Small intestine (tissue), 7 donors: Measurements from ENCODE around the gene CTSA. TPM values are rescaled to one million over a fixed set of nuclear protein-coding genes. Genes with fewer than 3 reads are reported as not detected.
A peak's percentile ranks its signal among the peaks of the same experiment; 100 is the strongest.
"Not testable (repeated sequence)": the region's sequence is repeated elsewhere in the genome, so short reads cannot be mapped to it uniquely, and the experiment has no call there.

Experiments
- DNase-seq, 2 donors: peaks; one replicate each; pipeline versions ENCODE4 v3.0.0 to v3.0.0-alpha.2; 2013
- FAIRE-seq: peaks from 2 replicates; lab custom pipeline; 2012; peaks lifted over from hg19 to GRCh38; lab: Jason Lieb, UNC
- H3K27ac ChIP-seq, 3 donors: one replicate each; pipeline ENCODE4 v1.5.1; 2013; ENCODE audit warnings: low read length in 2 of 3, mild to moderate bottlenecking in 2 of 3, control low read depth in 1 of 3, inconsistent platforms in 1 of 3, low read depth in 1 of 3, moderate library complexity in 1 of 3
- H3K27me3 ChIP-seq, 3 donors: one replicate each; pipeline ENCODE4 v1.6.1; 2013; ENCODE audit warnings: low read length in 3 of 3, inconsistent platforms in 1 of 3; ENCODE audit not compliant: control insufficient read depth in 3 of 3, insufficient read depth in 3 of 3
- H3K36me3 ChIP-seq, 3 donors: one replicate each; pipeline ENCODE4 v1.6.1; 2013; ENCODE audit warnings: low read length in 3 of 3, inconsistent platforms in 1 of 3, low read depth in 1 of 3, mild to moderate bottlenecking in 1 of 3, moderate library complexity in 1 of 3; ENCODE audit not compliant: control insufficient read depth in 3 of 3, insufficient read depth in 2 of 3
- H3K4me1 ChIP-seq, 3 donors: one replicate each; pipeline ENCODE4 v1.6.1; 2013; ENCODE audit warnings: low read length in 2 of 3, inconsistent platforms in 1 of 3, low read depth in 1 of 3, mild to moderate bottlenecking in 1 of 3, moderate library complexity in 1 of 3; ENCODE audit not compliant: control insufficient read depth in 3 of 3, insufficient read depth in 2 of 3
- H3K4me3 ChIP-seq, 3 donors: one replicate each; pipeline ENCODE4 v1.5.1; 2013; ENCODE audit warnings: low read length in 3 of 3, control low read depth in 1 of 3, inconsistent platforms in 1 of 3, low read depth in 1 of 3, mild to moderate bottlenecking in 1 of 3, moderate library complexity in 1 of 3
- H3K9me3 ChIP-seq, 2 donors: one replicate each; pipeline ENCODE4 v1.6.1; 2013; ENCODE audit warnings: low read depth in 1 of 2, low read length in 1 of 2; ENCODE audit not compliant: control insufficient read depth in 2 of 2, insufficient read depth in 1 of 2
- WGBS, 3 donors: extraction: QIAGEN DNeasy Blood & Tissue Kit; methylation state at CpG; one replicate each; pipeline ENCODE4 v1.1.7; 2013; 5-methylcytosine and 5-hydroxymethylcytosine counted together
- polyA plus RNA-seq, 4 donors: library from polyadenylated mRNA; stranded (reverse) in 3 of 4; unstranded in 1 of 4; fragments of 200-250 nt in 3 of 4; fragments of 120-200 nt in 1 of 4; gene quantifications; one replicate each; pipeline versions ENCODE4 v1.2.1 to v1.2.3, GENCODE V29; 2013
- donor health status: healthy with polysubstance abuse.
- donor health status: control.
- donor health status: control.
- donor health status: Bipolar disorder and iron deficiency.
- donor health status: healthy.

Gene CTSA
- polyA plus RNA-seq, 4 donors = 78.9 to 1,454 (median 115) TPM

DNA sequence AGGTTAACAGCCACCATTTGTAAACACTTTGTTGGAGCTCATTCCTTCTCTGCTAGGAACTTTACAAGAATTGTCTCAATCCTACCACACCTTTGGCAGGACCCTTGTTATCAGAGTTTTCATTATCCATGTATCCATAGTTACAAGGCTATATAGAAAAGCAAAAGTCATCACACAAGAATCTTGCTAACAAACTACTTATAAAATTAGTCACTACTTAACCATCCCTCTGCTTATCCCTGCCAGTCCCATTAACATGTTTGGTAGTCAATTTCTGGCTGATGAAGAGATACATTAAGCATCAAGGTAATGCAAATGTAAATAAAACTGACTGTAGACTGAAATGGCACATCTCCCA is 23.3 kb upstream of the CTSA start:
- Histone ChIP-seq H3K9me3 (no peaks in the 10 kb centered on the region), H3K27ac (peak overlapping the region in 2 of 3 donors; percentile 17 to 41), H3K4me1 (peaks cover 0 to 18% (median 0%) of the 10 kb centered on the region in 3 donors), H3K36me3 (peaks cover 0 to 8% (median 0%) of the 10 kb centered on the region in 3 donors), H3K4me3 (no peak overlapping the region), H3K27me3 (no peaks in the 10 kb centered on the region)
- FAIRE-seq (no peak), DNase-seq (peak; percentile 23 to 45)

DNA sequence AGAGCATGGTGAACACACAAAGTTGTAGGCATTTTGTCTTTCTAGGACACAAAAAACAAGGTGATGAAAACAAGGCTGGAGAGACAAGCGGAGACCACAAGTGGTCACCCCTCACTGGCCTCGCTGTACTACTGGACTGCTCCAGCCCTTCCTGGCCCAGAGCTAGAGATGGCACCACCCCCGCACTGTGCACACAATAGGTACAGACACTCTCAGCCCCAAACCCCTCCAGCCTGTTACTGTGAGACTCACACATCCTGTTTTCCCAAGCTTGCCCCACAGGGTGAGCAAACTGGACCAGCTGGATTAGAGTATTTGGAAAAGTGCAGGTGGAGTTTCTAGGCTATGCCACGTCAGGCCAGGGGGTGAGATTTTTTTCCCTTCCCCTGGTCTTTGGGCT is 18.5 kb upstream of the CTSA start:
- DNase-seq (no peak), FAIRE-seq (no peak)
- Histone ChIP-seq H3K27me3 (no peaks in the 10 kb centered on the region), H3K9me3 (no peaks in the 10 kb centered on the region), H3K4me1 (peaks cover 0 to 6% (median 0%) of the 10 kb centered on the region in 3 donors), H3K27ac (no peak overlapping the region), H3K36me3 (peaks cover 0 to 14% (median 8%) of the 10 kb centered on the region in 3 donors), H3K4me3 (no peak overlapping the region)
- 82 to 92% (median 89%) methylated on average over 4 of the region's 4 CpGs for whole genome bisulfite sequencing, 3 donors

DNA sequence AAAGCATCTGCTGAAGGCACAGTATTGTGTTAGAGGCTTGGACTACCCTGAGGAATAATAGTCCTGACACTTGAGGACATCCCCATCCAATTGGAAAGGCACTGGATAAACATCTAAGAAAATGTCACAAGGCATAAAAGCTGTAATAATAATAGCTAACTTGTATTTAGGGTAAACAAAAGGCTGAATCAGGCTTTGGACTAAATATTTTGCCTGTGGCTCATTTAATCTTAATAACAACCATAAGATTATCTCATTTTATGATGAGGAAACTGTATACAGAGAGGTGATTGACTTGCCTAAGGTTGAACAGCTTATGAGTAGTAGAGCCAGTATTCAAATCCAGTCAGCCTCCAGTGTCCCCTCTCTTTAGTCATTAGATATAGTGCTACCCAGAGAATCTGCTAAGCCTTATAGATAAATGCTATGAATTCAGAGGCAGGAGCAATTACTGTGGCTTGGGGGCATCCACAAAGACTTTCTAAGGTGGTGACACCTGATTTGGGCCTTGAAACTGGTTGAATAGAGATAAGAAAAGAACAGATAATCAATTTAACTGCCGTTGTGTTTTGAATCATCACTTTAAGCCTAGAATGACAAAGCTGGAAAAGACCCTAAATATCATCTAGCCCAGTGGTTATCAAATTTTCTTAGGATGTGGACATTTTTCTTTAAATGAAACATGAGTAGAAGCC is 17.6 kb upstream of the CTSA start:
- Histone ChIP-seq H3K4me3 (no peak overlapping the region), H3K9me3 (no peaks in the 10 kb centered on the region), H3K36me3 (peaks cover 0 to 23% (median 8%) of the 10 kb centered on the region in 3 donors), H3K27me3 (no peaks in the 10 kb centered on the region), H3K27ac (no peak overlapping the region), H3K4me1 (no peaks in the 10 kb centered on the region)
- DNase-seq = no peak
- WGBS, 3 donors = 32 to 69% (median 34%) methylated on average over 1 of the region's 1 CpG
- no peak for FAIRE-seq

DNA sequence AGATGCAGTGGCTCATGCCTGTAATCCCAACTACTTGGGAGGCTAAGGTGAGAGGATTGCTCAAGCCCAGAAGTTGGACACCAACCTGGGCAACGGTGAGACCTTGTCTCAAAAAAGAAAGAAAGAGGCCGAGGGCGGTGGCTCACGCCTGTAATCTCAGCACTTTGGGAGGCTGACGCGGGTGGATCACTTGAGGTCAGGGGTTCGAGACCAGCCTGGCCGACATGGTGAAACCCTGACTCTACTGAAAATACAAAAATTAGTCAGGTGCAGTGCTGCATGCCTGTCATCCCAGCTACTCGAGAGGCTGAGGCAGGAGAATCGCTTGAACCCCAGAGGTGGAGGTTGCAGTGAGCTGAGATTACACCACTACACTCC is 17.0 kb upstream of the CTSA start:
- H3K36me3 ChIP-seq = peaks cover 0 to 23% (median 8%) of the 10 kb centered on the region in 3 donors
- not testable (repeated sequence) for H3K27ac ChIP-seq, H3K27me3 ChIP-seq, H3K4me1 ChIP-seq, H3K4me3 ChIP-seq, FAIRE-seq, H3K9me3 ChIP-seq, DNase-seq
- 93 to 95% (median 94%) methylated on average over 10 of the region's 10 CpGs for WGBS, 3 donors

DNA sequence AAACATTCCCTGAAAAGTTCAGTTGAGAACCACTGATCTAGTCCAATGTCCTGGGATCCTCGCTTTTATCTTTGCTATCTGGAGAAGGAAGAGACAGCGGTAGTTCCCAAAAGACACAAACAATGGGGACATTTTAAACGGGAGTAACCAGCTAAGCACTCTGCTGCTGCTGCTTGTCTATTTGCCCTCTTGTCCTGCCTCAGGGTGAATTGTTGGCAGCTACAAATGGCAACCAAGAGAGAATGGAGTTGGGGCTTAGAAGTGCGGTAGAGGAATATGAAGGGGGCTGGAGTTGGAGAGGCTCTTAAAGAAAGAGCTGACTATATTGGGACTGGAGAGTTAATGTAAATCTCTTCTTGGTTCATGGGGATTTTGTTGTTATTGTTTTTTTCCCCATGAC is 16.6 kb upstream of the CTSA start:
- Histone ChIP-seq H3K27me3 (no peaks in the 10 kb centered on the region), H3K36me3 (peaks cover 0 to 23% (median 8%) of the 10 kb centered on the region in 3 donors), H3K27ac (no peak overlapping the region), H3K4me1 (no peaks in the 10 kb centered on the region), H3K4me3 (no peak overlapping the region), H3K9me3 (no peaks in the 10 kb centered on the region)
- 82 to 85% (median 84%) methylated on average over 4 of the region's 4 CpGs for WGBS, 3 donors
- DNase-seq = no peak
- FAIRE-seq = no peak

DNA sequence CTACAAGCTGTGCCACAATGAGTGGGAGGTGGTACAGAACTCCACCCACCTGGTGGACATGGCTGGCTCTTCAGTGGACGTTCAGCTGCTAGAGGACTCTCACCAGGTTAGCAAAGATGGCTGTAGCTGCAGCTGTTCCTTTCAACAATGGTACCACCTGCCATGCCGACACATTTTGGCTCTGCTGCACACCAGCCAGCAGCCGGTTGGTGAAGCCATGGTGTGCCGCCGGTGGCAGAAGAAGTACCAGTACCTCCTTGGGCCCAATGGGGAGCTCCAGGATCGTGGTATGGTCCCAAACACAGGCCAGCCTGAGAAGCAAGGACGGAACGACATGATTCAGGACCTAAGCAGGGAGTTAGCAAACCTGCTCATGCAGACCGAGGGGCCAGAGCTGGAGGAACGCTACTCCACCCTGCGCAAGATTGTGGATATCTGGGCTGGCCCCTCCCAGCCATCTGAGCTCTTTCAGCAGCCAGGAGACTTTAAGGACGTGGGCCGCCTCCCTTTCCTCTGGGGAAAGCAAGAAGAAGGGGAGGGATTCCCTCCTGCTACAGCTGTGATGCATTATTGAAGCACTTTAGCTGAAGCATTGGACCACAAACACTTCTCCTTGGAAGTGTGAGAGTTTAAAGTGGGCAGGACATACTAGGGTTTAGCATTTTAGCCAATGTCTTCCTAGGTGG is 12.9 kb upstream of the CTSA start:
- no peaks in the 10 kb centered on the region for H3K9me3 ChIP-seq
- no peak for FAIRE-seq
- no peak overlapping the region for H3K27ac ChIP-seq
- peaks cover 0 to 27% (median 8%) of the 10 kb centered on the region in 3 donors for H3K36me3 ChIP-seq
- no peaks in the 10 kb centered on the region for H3K27me3 ChIP-seq
- no peaks in the 10 kb centered on the region for H3K4me1 ChIP-seq
- DNase-seq = no peak
- no peak overlapping the region for H3K4me3 ChIP-seq
- WGBS, 3 donors = 90 to 94% (median 91%) methylated on average over 13 of the region's 13 CpGs

DNA sequence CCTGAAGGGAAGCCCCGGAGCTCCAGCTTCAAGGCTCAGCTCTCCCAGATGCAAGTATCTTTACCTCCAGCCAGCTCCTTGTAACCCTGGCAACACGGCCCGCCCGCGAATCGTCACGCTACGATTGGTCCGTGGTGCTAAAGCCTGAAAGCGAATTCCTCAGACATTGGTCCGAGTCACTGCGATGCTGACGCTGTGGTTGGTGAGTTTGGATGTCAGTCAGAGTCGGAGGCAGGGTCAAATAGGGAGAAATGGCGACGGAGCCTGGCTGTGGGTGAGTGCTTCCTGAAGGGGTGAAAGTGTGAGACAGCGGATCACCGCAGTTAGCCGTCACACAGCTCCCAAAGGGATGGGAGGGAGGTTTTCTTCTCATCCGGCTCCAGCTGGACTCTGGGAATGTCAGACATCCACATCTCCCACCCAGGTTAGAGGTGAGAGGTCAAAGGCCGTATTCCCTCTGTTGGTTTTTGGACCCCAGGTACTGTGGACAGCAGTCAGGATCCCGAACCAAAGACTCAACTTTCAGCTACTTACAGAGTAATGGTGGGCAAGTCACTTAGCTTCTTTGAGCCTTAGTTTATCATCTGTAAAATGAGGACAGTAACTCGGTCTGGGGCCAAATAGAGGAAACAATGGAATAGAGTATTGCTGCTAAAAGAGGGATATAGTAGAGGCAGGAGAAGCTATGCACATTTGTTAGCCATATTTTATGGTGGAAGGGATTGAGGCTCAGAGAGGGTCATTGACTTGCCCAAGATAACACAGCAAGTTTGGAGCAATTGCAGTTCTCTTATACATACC is 9.9 kb upstream of the CTSA start, which contains the start of gene ZSWIM1:
ZSWIM1 (plus strand) TSS at position 240 of the 801 bp plus-strand sequence. CDS start 1,366 bp downstream, outside the sequence.
- peak within 1 kb of the TSS; percentile 66 to 91 (median 77) for H3K27ac ChIP-seq
- peaks cover 0 to 10% (median 0%) of the 10 kb centered on the region in 3 donors for H3K4me1 ChIP-seq
- WGBS, 3 donors = 0 to 1% (median 0%) methylated on average over 23 of the region's 23 CpGs
- H3K9me3 ChIP-seq = no peaks in the 10 kb centered on the region
- no peaks in the 10 kb centered on the region for H3K27me3 ChIP-seq
- peaks cover 3 to 44% (median 8%) of the 10 kb centered on the region in 3 donors for H3K36me3 ChIP-seq
- FAIRE-seq (no peak), DNase-seq (peak; percentile 99 to 100)
- peak within 1 kb of the TSS; percentile 37 to 73 (median 65) for H3K4me3 ChIP-seq

DNA sequence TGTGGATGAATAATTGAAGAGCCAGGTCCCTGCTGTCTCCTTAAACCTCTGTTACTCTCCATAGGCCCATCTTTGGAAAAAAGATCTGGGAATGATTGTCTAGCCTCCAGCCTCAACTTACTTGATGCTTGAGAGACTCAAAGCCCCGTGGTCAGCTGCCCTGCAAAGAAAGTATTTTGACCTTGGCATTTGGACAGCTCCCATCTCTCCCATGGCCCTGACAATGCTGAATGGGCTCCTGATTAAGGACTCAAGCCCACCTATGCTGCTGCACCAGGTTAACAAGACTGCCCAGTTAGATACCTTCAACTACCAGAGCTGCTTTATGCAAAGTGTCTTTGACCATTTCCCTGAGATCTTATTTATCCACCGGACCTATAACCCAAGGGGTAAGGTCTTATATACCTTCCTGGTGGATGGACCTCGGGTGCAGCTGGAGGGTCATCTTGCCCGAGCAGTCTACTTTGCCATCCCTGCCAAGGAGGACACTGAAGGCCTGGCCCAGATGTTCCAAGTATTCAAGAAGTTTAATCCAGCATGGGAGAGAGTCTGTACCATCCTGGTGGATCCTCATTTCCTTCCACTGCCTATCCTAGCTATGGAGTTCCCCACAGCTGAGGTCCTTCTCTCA is 8.6 kb upstream of the CTSA start:
- no peaks in the 10 kb centered on the region for H3K9me3 ChIP-seq
- WGBS, 3 donors = 74 to 85% (median 80%) methylated on average over 4 of the region's 4 CpGs
- no peaks in the 10 kb centered on the region for H3K27me3 ChIP-seq
- H3K36me3 ChIP-seq = peaks cover 0 to 50% (median 3%) of the 10 kb centered on the region in 3 donors
- peaks cover 0 to 13% (median 0%) of the 10 kb centered on the region in 3 donors for H3K4me1 ChIP-seq
- no peak for DNase-seq
- FAIRE-seq = no peak
- H3K4me3 ChIP-seq = no peak overlapping the region
- H3K27ac ChIP-seq = no peak overlapping the region
